Measurements from ENCODE around the gene CD59. TPM values are rescaled to one million over a fixed set of nuclear protein-coding genes. Genes with fewer than 3 reads are reported as not detected.
A peak's percentile ranks its signal among the peaks of the same experiment; 100 is the strongest.

Gene CD59
- total and polyA plus RNA-seq, 2 of the 13 experiments (the other 11 are each of a cell fraction or from before 2014, with no cell fraction given) = 127 to 289 TPM

GRCh38 chr11:33743291-33743690, 7.1 kb upstream of the CD59 start:
- no peak for ATAC-seq
- Histone ChIP-seq H3K79me2 (ENCODE audit: insufficient read depth, low read length) (no peaks in the 10 kb centered on the region), H3K4me1 (ENCODE audit: insufficient read depth, low read length) (peaks cover 18% of the 10 kb centered on the region), H3K27me3 (ENCODE audit: control insufficient read depth in 1 of 2, insufficient read depth in 2 of 2, low read length in 2 of 2) (no peaks in the 10 kb centered on the region), H3K4me2 (ENCODE audit: low read depth, low read length) (no peak overlapping the region), H3K27ac (ENCODE audit: extremely low read length, insufficient read depth, low read length) (no peak overlapping the region), H3K4me3 (replicated peaks in 1 of 3; ENCODE audit: insufficient read depth in 1 of 3, low read depth in 2 of 3, low read length in 3 of 3) (no peak overlapping the region), H2AFZ (ENCODE audit: low read length) (no peak overlapping the region), H3K9me3 (ENCODE audit: low read length) (no peaks in the 10 kb centered on the region), H3K36me3 (replicated peaks in 1 of 2; ENCODE audit: control insufficient read depth in 1 of 2, insufficient read depth in 2 of 2, low read length in 2 of 2) (peaks cover 0 to 3% of the 10 kb centered on the region in 2 experiments; a peak in 1 of 5 replicates), H3K9ac (ENCODE audit: insufficient read depth, low read depth, low read length) (no peak overlapping the region), H4K20me1 (ENCODE audit: insufficient read depth, low read length) (no peaks in the 10 kb centered on the region)
- in situ Hi-C loops (cut with HindIII; ENCODE audit: extremely low pct_ligation_motif_present, low pct_unique_long_range_greater_than_20kb) = no loop called here
- no peak for DNase-seq (ENCODE audit: low spot score)
- FAIRE-seq = no peak
- TF ChIP-seq SPEN (CRISPR knock-in tag; IDR thresholded peaks at IDR 0.05; ENCODE audit: low read depth) (no peak), MIER2 (CRISPR knock-in tag; IDR thresholded peaks at IDR 0.05) (no peak)
- POLR2A ChIA-PET = no interaction called here
- CTCF ChIA-PET (ENCODE audit: low intra/inter-chr PET ratio, low total read pairs) = interaction anchor here (1.4 kb wide), 1 partner anchor 381 kb away, joined by 5 read pairs; no protein-coding TSS in a partner anchor
- no TSS peak for BruUV-seq (replicated peaks)
- intact Hi-C loops (cut with micrococcal nuclease; ENCODE audit: unreplicated experiment) = loop anchor here (1.0 kb wide), 1 partner anchor 382 kb away; no protein-coding TSS in a partner anchor
- 96% methylated on average over 4 of the region's 5 CpGs for WGBS (ENCODE audit: low lambda C conversion rate)

GRCh38 chr11:33742249-33742851, 6.1 kb upstream of the CD59 start:
- WGBS (ENCODE audit: low lambda C conversion rate) = 85% methylated on average over 3 of the region's 3 CpGs
- Histone ChIP-seq H3K27me3 (ENCODE audit: control insufficient read depth in 1 of 2, insufficient read depth in 2 of 2, low read length in 2 of 2) (no peaks in the 10 kb centered on the region), H3K4me3 (replicated peaks in 1 of 3; ENCODE audit: insufficient read depth in 1 of 3, low read depth in 2 of 3, low read length in 3 of 3) (no peak overlapping the region), H3K4me1 (ENCODE audit: insufficient read depth, low read length) (peaks cover 27% of the 10 kb centered on the region), H3K27ac (ENCODE audit: extremely low read length, insufficient read depth, low read length) (no peak overlapping the region), H3K9ac (ENCODE audit: insufficient read depth, low read depth, low read length) (no peak overlapping the region), H3K9me3 (ENCODE audit: low read length) (no peaks in the 10 kb centered on the region), H4K20me1 (ENCODE audit: insufficient read depth, low read length) (no peaks in the 10 kb centered on the region), H2AFZ (ENCODE audit: low read length) (no peak overlapping the region), H3K36me3 (replicated peaks in 1 of 2; ENCODE audit: control insufficient read depth in 1 of 2, insufficient read depth in 2 of 2, low read length in 2 of 2) (peaks cover 0 to 3% of the 10 kb centered on the region in 2 experiments; a peak in 1 of 5 replicates), H3K4me2 (ENCODE audit: low read depth, low read length) (no peak overlapping the region), H3K79me2 (ENCODE audit: insufficient read depth, low read length) (no peaks in the 10 kb centered on the region)
- POLR2A ChIA-PET = interaction anchor here (1.1 to 1.2 kb wide), 2 partner anchors 41 to 43 kb away, joined by 4 read pairs; no protein-coding TSS in a partner anchor
- DNase-seq (ENCODE audit: low spot score) (no peak), ATAC-seq (0 out of 3 replicates have a peak, but pooled peaks have one; percentile 25), FAIRE-seq (no peak)
- TF ChIP-seq YY1 (IDR thresholded peaks at IDR 0.05; ENCODE audit: insufficient read depth, insufficient replicate concordance, low read depth, low read length) (no peak), CTCF (CRISPR knock-in tag; IDR thresholded peaks at IDR 0.05) (peak; percentile 20), FOXA3 (CRISPR knock-in tag; IDR thresholded peaks at IDR 0.05) (peak; percentile 68), FOXA1 (IDR thresholded peaks at IDR 0.05) (no peak), FOXA1 (CRISPR knock-in tag; IDR thresholded peaks at IDR 0.05) (peak; percentile 52; the same call in 1 of the 2 replicates), FIP1L1 (IDR thresholded peaks at IDR 0.05; ENCODE audit: borderline replicate concordance, insufficient read depth, low read depth, low read length) (no peak), STAG1 (CRISPR knock-in tag; IDR thresholded peaks at IDR 0.05) (peak; percentile 47; the same call in 1 of the 2 replicates)
- intact Hi-C loops (cut with micrococcal nuclease; ENCODE audit: unreplicated experiment) = loop anchor here (1.0 kb wide), 2 partner anchors 26 to 199 kb away; no protein-coding TSS in a partner anchor
- CTCF ChIA-PET (ENCODE audit: low intra/inter-chr PET ratio, low total read pairs) = interaction anchor here (0.7 to 1.4 kb wide), 3 partner anchors 26 to 380 kb away, joined by 4 to 5 read pairs (median 4); no protein-coding TSS in a partner anchor
- in situ Hi-C loops (cut with HindIII; ENCODE audit: extremely low pct_ligation_motif_present, low pct_unique_long_range_greater_than_20kb) = no loop called here
- no TSS peak for BruUV-seq (replicated peaks)

Data from HepG2 (cell line).